Stimulated activated CD8-positive, alpha-beta memory T cell treated with anti-CD3 and anti-CD28 coated beads, Interleukin-7, amount 100 ng/mL, for 1 hour (primary cell): ENCODE data around the gene GALNT2.

Experiments
- DNase-seq, 2 donors: peaks; one replicate each; pipeline ENCODE4 v3.0.0-alpha.2; 2020; ENCODE audit warnings: low read depth in 2 of 2

GALNT2 gene

GRCh38 chr1:230145505-230145899, 78.5 kb downstream of the GALNT2 start:
- DNase-seq = no peak

- no peak for DNase-seq
These were observed 79.0 kb downstream of the GALNT2 start for GRCh38 chr1:230145953-230146476.

GRCh38 chr1:230146709-230147108, 79.7 kb downstream of the GALNT2 start:
- DNase-seq = no peak

- DNase-seq = no peak
These were observed 80.5 kb downstream of the GALNT2 start for GRCh38 chr1:230147253-230148125.

- no peak for DNase-seq
These were observed 81.2 kb downstream of the GALNT2 start for GRCh38 chr1:230148126-230148652.

- DNase-seq = no peak
These were observed 81.9 kb downstream of the GALNT2 start for GRCh38 chr1:230148768-230149469.

GRCh38 chr1:230149751-230150584, 82.9 kb downstream of the GALNT2 start:
- no peak for DNase-seq

GRCh38 chr1:230150615-230151014, 83.6 kb downstream of the GALNT2 start:
- DNase-seq = no peak

- DNase-seq = no peak
These were observed 85.0 kb downstream of the GALNT2 start for GRCh38 chr1:230151924-230152468.

- DNase-seq = no peak
These were observed 86.0 kb downstream of the GALNT2 start for GRCh38 chr1:230152999-230153398.

- DNase-seq = no peak
These were observed 86.7 kb downstream of the GALNT2 start for GRCh38 chr1:230153641-230154296.

GRCh38 chr1:230155021-230155420, 88.0 kb downstream of the GALNT2 start:
- no peak for DNase-seq

GRCh38 chr1:230156068-230156467, 89.0 kb downstream of the GALNT2 start:
- DNase-seq = no peak

- DNase-seq = no peak
These were observed 89.5 kb downstream of the GALNT2 start for GRCh38 chr1:230156536-230156935.

- DNase-seq = no peak
These were observed 90.7 kb downstream of the GALNT2 start for GRCh38 chr1:230157420-230158390.

- no peak for DNase-seq
These were observed 91.6 kb downstream of the GALNT2 start for GRCh38 chr1:230158415-230159291.

GRCh38 chr1:230159580-230159979, 92.5 kb downstream of the GALNT2 start:
- no peak for DNase-seq

- DNase-seq = no peak
These were observed 94.1 kb downstream of the GALNT2 start for GRCh38 chr1:230160957-230161771.
